Measurements from ENCODE around the gene IL1F10.

Gene IL1F10

DNA sequence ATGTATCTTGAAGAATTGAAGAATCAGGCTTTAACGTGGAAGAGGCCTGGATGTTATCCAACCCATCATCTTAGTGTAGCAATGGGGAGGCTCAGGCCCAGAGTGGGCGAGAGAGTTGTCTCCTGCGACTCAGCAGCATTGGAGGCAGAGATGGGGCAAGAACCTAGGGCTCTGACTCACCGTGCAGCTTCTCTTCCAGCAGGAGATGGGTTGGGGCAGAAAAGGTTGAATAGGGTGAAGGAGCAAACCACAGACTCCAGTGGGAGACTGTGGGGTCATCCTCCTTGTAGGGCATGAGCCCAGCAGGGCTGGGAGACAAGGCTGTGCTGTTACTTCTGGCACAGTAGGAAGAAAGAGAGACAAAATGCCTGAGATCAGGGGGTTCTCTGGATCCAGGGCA lies 7.4 kb upstream of the IL1F10 start:
- DNase-seq = no peak

DNA sequence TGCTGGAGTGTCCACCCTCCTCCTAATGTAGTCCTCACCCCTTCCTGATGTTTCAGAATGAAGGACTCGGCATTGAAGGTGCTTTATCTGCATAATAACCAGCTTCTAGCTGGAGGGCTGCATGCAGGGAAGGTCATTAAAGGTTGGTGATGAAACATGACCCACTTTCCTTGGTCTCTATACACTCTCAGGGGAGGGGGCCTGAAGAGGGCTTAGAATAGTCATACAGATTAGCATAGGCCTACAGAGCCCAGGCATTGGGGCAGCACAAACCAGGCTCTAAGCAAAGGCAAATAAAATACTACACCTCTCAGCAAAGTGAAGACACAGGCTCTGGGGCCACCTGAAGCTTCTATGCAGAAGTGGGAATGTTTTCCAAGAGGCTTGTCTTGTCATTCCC lies 7.0 kb upstream of the IL1F10 start:
- no peak for DNase-seq

DNA sequence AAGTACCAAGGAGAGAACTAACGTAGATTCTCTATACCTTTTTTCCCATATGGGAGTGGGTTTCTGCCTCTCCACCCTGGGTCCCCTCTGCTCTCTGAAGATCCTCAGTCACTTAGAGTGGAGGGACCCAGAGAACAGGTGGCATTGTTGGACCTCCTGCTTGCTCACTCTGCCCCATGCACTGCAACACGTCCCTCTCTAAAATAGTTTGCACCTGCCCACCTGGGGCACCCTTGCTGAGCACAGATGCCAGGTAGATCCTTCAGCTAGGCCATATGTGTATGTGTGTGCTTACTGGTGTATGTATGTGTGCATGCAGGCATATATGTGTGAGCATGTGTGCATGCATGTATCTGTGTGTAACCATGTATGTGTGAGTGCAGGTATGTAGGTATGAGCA lies 6.5 kb upstream of the IL1F10 start:
- DNase-seq = no peak

DNA sequence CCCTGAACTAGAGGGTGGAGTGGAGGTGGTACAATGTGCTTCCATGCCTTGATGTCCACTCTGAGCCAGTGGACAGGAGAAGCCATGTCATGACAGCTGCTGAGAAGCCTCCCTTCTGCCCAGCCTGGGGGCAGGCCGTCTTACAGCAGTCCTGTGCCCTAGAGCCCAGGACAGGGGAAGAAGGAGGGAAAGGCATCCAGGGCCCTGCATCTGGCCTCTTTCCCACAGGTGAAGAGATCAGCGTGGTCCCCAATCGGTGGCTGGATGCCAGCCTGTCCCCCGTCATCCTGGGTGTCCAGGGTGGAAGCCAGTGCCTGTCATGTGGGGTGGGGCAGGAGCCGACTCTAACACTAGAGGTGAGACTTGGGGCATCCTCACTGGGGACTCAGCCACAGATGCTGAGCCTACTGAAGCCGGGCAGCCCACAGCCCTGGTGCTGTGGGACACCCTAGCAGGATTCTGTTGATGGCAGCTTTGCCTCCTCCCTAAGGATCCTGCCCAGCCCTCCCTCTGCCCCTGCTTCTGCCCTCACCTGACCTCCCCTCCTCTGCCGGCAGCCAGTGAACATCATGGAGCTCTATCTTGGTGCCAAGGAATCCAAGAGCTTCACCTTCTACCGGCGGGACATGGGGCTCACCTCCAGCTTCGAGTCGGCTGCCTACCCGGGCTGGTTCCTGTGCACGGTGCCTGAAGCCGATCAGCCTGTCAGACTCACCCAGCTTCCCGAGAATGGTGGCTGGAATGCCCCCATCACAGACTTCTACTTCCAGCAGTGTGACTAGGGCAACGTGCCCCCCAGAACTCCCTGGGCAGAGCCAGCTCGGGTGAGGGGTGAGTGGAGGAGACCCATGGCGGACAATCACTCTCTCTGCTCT lies 5.6 kb upstream of the IL1F10 start:
- no peak for DNase-seq

DNA sequence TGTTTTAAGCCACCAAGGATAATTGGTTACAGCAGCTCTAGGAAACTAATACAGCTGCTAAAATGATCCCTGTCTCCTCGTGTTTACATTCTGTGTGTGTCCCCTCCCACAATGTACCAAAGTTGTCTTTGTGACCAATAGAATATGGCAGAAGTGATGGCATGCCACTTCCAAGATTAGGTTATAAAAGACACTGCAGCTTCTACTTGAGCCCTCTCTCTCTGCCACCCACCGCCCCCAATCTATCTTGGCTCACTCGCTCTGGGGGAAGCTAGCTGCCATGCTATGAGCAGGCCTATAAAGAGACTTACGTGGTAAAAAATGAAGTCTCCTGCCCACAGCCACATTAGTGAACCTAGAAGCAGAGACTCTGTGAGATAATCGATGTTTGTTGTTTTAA lies 3.5 kb upstream of the IL1F10 start:
- no peak for DNase-seq

DNA sequence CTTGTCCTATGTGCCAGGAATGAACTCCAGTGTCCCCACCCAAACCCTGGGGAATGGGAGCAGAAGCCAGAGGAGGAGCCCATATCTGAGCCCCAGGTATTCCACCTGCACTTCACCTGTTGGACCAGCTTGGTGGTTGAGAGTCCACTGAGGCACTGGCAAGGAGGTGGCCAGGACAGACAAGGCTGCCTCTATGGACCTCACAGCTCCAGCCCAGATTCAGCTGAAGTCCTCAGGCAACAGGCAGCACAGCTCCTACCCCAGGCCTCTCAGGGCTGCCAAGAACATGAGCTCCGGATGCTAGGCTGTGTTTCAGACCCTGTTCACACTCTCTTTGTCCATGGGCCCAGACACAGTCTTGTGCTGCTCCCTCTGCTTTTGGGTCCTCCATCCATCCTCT lies 2.9 kb upstream of the IL1F10 start:
- DNase-seq = no peak

DNA sequence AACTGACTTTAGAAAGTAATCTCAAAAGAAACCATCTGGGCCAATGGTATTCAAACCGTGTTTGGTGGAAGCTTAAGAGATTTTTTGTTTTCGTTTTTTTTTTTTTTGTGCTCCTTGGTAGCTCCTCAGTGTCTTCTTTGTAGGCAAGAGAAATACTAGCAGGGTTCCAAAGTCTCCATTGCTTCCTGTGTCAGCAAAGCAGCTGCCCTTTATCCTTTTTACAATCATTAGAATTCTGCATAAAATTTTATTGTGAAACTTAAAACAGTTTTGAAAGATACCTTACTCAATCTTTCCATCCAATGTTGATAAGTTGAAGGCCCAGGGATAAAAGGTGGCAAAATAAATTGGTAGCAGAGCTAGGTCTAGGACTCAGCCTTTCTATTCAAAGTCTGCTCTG lies 479 bp downstream of the IL1F10 start:
- no peak for DNase-seq

DNA sequence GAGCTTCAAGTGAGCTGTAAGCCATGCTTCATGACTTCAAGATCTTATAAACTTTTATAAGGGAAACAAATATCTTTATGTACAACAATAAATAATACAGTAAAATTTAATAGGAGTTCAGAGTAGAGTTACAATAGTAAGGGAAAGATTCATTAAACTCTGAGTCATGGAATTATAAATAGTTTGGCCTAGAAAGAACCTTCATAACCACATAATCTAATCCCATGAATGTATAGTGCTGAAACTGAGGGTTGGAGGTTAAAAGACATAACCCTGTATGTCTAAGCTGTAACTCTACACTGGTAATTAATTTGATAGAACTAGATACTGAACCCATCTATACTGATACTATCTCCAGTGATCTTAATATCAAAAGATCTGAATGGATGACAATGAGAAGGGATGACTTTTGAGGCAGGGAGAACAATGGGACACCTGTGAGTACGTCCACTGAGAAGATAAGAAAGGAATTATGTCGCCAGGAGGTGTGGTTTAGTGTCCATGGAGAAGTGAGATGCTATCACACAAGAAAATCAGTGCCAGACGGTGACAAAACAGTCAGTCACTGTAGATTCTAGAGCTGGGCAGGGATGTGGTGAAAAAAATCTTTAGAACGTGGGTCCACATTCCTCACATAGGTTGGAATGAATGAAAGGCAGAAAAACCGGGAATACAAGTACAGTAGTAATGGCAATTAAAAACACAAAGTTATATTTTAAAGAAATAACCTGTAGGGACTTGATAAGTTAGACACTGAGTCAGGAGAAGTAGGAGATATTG lies 1.1 kb downstream of the IL1F10 start:
- DNase-seq = no peak

DNA sequence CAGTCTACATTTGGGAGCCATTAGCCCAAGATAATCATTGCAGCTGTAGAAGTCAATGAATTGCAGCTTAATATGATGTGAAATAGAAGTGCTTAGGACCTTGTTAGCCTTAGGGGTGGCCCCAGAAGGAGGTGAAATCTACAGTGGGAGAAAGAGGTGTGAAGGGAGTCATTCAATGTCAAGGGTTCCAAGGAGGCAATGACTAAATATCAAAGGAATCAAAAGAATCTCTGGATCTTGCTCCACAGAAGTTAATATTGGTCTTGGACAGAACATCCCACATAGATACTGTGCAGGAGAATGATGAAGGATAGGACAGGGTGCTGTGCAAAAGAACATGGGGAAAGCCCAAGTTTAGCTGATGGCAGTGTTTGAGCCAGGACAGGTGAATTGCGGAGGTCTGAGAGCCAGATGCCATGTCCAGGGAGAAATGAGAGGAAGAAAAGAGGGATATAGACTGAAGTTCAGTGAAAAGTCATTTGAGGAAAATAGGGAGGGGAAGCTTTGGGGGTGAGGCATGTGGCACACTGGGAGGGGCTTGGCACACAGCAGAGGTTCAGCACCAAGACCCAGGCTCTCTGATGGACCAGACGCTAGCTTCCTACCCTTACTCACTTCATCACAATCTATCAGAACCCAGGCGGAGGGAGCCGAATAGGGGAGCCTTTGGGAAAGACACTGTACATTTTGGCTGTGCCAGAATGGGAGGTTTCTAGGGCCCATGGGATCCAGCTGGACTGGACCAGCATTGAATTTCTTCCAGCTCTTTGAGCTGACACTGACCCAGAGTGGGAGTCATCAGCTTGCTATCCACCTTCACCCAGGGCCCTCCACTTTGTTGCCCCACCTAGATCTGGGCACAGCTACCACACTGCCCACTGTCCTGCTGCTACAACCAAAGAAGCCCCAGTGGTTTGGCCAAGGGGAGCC lies 2.2 kb downstream of the IL1F10 start:
- DNase-seq = no peak

DNA sequence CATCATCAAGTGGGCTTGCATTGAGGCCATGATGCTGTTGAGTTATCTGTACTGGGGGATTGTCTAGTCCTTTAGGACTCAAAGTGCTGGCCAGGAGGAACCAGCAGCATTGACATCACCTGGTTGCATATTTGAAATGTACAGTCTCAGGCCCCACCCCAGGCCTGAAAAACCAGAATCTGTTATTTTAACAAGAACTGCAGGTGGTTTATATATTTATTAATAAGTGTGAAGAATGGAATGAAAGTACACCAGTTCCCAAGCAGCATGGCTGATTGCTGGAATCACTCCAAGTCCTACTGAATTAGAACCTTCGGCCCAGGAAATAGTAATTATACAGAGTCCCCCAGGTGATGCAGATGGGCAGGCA lies 2.8 kb downstream of the IL1F10 start:
- no peak for DNase-seq

DNA sequence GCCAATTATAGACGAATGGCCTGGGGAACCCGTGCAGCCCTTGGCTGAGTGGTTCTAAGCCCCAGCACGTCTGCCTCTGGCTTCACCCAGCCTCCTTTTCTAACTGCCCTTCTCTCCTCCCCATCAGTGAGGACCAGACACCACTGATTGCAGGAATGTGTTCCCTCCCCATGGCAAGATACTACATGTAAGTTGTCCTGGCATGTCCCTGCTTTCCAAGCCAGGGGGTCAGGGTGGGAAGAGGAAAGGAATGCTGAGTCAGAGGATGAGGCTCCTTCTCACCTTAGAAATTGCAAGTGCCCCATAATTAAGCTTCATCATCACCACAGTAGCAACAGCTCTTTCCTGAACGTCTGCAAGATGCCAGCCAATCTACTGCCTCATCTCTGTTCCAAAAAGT lies 4.8 kb downstream of the IL1F10 start:
- no peak for DNase-seq

DNA sequence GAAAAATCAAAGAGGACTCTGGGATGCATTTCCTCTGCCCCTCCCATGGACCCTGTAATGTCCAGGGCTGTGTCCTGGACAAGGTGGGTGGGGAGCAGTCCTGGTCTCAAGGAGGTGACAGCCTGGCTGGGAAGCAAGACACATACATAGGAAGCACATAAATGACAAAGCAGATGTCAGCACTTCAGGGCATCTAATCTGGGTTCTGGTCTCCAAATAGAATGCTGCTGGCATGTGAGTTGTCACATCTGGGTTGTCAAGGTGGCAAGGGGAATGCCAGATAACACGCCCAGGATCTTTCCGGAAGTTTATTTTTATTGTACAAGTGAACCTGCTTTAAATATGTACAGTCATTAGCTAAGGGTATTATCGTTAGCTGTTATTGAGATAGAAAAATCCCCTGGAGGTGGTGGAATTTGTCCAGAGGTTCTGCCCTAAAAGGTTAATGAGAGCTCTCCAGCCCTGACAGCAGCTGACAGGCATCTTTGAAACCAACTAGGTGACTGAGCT lies 5.6 kb downstream of the IL1F10 start:
- no peak for DNase-seq

DNA sequence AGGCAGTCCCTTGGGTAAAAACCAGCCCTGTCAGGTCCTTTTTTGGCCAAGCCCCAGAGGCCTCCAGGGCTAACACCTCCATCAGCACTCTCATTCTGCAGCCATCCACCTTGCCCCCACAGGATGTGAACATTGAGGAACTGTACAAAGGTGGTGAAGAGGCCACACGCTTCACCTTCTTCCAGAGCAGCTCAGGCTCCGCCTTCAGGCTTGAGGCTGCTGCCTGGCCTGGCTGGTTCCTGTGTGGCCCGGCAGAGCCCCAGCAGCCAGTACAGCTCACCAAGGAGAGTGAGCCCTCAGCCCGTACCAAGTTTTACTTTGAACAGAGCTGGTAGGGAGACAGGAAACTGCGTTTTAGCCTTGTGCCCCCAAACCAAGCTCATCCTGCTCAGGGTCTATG lies 7.3 kb downstream of the IL1F10 start:
- DNase-seq = no peak

DNA sequence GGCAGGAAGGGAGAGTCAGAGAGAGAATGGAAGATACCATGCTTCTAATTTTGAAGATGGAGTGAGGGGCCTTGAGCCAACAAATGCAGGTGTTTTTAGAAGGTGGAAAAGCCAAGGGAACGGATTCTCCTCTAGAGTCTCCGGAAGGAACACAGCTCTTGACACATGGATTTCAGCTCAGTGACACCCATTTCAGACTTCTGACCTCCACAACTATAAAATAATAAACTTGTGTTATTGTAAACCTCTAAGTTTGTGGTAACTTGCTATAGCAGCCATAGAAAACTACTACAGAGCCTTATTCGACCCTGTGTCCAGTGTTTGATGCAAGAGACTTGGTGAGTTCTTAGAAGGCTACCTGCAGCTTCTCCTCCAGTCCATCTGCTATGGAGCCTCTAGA lies 7.8 kb downstream of the IL1F10 start:
- no peak for DNase-seq

DNA sequence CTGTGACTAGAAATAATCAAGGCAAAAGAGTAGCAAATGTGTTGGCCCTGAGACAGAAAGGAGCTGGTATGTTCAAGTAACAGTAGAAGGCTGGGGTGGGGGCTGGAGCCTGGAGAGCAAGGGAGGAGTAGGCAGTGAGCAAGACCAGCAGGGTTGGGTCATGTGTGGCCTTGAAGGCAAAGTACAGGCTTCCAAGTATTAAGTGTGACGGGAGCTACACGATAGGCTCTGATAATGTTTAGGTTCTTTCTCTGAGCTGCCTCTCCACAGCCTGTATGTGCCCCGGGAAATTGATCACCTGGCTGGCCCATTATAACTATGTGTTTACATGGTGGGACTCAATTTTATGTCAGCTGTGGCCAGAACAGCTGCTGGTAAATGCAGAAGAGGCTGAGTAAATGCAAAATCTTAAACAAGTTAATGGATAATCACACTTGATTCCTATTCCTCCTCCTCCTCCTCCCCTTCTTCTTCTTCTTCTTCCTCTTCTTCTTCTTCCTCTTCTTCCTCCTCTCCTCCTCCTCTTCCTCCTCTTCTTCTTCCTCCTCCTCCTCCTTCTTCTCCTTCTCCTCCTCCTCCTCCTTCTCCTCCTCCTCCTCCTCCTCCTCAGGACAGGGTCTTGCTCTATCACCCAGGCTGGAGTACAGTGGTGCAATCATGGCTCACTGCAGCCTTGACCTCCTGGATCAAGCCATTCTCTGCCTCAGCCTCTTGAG lies 9.3 kb downstream of the IL1F10 start:
- DNase-seq = no peak

DNA sequence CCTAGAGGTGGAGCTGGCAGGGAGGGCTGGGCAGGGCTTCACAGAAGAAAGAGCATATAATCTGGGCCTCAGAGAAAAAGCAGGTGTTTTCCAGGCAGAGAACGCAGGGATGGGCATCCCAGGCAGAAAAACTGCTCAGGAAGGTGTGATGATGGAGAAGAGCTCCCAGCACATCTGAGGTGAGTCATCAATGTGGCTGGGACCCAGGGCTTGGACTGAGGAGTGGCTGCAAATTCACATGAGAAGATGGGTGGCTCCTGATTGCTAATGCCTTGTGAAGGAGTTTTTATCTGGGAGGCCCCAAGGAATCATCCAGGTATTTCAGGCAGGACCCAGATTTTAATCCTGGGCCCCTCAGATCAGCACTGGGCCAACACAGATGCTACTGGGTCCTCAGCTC lies 10.2 kb downstream of the IL1F10 start:
- no peak for DNase-seq

DNA sequence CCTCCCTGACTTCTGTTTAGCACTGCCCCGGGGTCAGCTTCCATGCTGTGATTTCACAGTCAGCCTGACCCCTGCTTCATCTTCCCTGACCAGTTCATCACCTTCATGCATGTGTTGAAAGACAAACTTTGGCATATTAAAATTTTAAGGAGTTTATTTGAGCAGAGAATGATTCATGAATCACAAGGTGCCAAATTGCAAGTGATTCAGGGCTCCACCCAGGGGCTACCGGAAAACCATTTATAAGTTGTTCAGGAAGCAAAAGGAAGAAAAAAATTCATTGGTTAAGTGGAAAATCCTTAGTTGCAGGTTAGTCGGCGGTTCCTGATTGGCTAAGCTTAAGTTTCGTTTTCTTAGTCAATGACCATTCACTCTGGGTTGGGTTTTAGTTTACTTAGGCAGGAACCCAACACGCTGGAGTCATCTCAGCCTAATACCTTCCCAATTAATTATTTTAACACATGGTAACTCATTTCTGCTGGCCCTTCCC lies 10.6 kb downstream of the IL1F10 start:
- DNase-seq = peak; percentile 4

DNA sequence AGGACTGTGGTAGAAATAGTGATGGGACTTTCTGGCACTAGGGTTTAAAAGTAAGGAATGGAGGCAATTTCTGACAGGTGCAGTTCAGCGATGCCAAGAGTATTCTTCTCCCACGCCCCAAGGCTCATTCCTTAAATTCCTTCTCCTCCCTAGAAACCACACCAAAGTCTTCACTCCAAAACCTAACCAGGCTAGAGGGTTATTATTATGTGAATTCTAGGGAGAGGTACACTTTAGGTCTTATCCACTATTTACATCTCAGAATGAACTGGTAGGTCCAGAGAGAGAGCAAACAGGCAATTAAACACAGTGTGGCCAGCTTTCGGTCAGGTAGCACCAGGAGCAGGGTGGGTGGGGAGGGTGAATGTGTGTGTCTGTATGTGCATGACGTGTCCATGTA lies 11.4 kb downstream of the IL1F10 start:
- no peak for DNase-seq

DNA sequence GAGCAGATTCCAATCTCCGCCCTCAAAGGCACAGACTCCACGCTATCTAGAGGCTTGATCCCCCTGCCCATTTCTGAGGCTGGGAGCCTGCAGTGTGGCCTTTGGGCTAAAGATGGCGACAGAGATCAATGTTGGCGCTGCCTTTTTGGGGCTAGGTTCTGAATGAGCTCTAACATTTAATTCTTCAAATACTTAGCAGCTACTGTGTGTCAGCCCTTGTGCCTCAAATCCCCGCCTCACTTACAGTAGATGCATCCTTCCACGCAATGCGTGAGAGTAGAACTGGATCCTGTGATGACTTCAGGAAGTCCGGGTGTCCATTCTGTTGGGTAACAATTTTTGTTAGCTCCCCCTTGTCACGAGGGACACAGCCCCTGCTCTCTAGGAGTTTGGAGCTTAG lies 12.4 kb downstream of the IL1F10 start:
- DNase-seq = peak; percentile 22

DNA sequence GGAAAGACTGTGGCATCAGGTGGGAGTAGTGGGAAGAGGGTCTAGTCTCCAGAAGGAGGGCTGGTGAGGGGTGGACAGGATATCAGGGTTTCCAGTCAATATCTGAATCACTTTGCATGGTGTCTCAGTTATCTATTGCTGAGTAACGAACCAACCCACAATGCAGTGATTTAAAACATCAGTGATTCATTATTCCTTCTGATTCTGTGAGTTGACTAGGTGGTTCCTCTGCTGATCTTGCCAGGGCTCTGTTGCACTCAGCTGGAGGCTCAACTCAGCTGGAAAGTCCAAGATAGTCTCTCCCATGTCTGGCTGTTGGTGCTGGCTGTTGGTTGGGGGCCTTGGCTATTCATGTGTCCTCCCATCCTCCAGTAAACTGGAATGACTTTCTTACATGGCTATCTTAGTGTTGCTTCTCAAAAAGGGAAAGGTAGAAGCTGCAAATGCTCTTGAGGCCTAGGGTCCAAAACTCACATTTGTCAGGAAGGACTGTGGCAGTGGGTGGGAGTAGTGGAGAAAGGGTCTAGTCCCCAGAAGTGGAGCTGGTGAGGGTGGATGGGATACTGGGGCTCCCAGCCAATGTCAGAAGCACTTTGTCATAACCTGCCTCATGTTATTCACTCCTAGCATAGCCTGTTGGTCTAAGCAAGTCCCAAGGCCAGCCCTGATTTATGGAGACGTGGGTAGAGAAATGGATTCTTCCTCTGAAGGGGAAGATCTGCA lies 13.9 kb downstream of the IL1F10 start:
- DNase-seq = no peak

DNA sequence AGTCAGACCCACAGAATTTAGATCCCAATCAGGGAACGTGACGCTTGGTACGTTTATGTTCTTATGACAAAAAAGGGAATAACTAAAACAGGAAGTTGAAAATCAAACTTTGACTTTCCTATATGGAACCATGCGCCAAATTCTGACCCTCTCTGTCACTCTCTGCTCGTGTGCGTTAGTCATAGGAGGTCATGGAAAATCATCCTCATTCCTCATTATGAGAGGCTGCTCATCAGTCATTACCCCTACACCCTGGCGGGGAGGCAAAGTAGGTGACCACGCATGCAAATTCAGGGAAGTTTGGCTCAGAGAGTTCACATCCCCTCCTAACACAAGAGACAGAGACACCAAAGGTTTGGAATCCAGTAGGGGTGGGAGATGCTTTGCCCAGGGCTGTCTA lies 15.5 kb downstream of the IL1F10 start:
- no peak for DNase-seq

Measured in fibroblast of skin of right quadriceps (primary cell).